CD4-positive, alpha-beta T cell treated with Interleukin-6 at 100 ng/mL for 8 hours (primary cell): ENCODE results near the gene FUT6.

Source experiments
- DNase-seq: peaks from one replicate; pipeline ENCODE4 v3.0.0-alpha.2; 2020; ENCODE audit warnings: mixed read lengths, low spot score

The FUT6 gene

DNA sequence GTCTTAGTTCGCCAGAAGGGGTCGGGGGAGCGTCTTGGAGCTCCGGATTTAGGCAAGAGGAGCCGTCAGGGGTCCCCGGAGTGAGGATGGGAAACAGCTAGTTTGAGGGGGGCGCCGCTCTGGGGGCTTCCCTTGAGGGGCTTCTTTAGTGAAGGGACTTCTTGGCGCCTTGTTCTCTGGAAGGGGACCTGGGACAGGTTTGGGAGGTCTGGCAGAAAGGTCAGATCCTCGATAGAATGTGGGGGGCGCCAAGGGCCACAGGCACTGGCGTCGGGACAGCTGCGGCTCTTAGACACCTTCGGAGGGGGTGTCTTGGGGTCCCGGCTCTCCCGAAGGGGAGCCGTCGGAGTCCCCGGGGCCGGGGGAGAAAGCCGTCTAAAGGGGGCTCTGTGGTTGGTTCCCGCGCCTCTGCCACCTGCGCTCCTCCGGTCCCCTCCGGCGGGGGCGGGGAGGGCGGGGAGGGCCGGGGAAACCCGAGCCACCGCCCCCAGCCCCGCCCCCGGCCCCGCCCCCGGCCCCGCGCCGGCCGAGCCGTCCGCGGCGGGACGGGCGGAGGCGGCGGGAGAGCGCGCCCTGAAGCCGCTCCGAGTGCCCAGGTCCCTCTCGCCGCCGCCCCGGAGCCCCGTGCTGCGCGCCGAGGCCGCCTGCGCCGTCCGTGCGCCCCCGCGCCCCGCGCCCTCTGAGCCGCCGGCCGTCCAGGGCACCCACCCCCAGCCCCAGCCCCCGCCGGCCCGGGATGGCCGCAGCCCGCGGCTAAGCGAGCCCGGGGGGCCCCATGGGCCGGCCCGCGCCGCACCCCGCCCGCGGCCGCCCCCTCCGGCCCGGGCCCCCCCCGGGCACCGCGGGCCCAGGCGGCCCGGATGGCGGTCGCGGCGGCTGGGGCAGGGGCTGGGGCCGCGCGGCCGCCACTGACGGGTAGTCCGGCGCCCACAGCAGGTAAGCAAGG lies 34.7 kb downstream of the FUT6 start, which contains the start of gene NRTN:
TSS of gene NRTN (plus strand) at position 552 of the 946 bp plus-strand sequence. CDS start 19,099 bp downstream, outside the sequence.
- DNase-seq, result peak; percentile 51

DNA sequence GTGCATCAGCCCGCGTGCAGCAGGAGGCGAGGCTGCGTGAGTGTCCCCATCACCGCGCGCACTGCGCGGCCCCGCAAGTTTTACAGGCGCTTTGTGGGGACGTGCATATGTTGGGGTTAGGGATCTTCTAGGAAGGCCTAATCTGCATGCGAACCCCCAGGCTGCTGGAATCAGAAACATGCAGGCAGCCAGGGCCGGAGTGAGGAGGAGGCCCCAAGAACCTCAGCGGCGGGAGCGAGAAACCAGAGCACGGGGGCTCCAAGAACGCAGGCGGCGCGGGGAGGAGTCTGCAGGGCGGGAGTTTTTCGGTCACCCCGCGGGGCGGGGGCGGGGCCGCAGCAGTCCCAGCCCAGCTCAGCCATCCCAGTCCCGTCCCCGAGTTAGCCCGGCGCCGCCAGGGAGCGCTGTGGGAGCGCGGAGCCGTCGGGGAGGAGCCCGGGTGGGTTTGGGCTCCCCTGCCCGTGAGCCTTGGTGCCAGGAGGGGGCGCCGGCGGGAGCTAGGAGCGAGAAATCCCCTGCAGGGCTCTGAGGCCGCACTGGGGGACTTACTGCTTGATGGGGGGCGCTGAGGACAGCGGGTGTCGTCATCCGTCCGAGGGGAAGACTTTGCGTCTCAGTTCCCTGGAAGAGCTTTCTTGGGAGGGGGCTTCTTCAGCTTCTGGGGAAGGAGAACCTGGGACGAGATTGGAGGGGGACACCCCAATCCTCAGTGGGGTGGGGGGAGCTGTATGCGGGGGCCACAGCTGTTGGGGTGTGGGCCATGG lies 35.6 kb downstream of the FUT6 start:
- DNase-seq, result peak; percentile 89

DNA sequence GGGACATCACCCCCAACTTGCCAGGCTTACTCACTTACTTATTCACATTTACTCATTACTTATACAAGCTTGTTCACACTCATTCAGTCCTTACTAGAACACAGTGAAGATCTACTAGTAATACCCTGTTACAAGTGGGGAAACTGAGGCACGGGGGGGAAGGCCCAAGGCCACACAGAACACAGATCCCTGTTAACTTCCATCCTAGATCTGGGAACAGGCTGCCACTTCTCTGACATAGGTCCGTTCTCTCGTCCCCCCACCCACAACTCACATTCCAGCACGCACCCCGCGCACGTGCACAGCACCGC lies 36.1 kb downstream of the FUT6 start:
- no peak for DNase-seq

DNA sequence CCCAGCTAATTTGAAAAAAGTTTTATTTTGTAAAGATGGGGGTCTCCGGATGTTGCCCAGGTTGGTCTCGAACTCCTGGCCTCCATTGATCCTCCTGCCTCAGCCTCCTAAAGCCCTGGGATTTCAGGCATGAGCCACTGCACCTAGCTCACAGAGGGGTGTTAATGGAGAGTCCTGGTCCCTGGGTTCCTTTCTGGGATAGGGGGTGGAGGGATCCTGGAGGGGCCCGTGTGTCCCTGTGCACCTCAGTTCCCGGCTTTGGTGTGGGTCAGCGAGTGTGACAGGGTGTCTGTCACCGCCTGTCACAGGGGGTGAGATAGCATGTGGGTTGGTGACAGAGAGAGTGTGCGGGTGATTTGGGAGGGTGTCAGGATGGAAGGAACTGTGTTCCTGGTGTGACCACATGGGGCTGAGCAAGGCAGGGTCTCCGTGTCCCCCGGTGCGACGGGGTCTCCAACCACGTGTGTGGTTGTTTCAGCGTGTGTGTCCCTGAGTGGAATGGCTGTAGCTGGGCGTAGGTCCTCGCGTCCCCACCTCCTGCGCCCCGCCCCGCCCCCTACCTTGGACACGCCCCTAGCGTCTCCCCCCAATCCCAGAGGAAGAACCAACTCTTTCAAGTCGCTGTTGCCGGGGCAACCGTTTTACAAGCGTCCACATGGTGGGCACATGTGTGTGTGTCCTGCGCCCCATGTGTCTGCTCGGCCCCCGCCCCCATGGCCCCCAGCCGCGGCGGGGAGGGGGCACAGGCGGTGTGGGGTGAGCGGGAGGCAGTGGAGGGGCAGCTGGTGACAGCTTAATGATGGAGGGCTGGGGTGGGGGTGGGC lies 37.5 kb downstream of the FUT6 start:
- no peak for DNase-seq

DNA sequence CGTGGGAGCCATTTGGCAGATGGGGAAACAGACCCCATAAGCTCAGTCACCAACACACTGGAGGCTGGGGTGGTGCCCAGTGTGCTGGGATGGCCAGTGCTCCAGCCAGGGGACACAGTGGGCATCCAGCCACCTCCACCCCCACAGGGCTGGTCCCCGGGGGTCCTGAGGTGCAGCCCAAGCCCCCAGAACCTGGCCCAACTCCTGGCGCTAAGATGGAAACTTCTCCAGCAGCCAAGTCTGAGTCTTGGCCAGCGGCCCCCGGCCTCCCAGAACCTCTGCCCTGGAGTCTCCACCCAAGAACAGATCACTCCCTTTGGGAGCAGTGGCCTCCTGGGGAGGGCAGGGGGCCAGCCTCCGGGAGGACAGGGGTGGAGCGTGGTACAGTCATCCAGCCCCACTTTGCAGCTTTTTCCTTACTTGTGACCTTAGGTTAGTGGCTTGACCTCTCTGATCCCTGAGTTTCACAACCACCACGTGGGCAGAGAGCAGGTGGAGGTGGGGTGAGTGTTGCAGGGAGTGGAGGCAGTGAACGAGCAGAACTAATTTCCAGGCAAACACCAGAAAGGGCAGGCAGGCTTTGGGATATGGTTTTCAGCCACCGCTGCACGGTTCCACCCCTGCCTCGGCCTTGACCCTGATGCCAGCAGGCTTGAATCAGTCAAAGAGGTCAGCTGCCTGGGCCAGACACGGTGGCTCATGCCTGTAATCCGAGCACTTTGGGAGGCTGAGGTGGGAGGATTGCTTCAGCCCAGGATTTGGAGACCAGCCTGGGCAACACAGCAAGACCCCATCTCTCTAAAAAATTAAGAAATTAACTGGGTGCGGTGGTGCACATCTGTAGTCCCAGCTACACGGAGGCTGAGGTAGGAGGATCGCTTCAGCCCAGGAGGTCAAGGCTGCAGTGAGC lies 38.9 kb downstream of the FUT6 start:
- no peak for DNase-seq

DNA sequence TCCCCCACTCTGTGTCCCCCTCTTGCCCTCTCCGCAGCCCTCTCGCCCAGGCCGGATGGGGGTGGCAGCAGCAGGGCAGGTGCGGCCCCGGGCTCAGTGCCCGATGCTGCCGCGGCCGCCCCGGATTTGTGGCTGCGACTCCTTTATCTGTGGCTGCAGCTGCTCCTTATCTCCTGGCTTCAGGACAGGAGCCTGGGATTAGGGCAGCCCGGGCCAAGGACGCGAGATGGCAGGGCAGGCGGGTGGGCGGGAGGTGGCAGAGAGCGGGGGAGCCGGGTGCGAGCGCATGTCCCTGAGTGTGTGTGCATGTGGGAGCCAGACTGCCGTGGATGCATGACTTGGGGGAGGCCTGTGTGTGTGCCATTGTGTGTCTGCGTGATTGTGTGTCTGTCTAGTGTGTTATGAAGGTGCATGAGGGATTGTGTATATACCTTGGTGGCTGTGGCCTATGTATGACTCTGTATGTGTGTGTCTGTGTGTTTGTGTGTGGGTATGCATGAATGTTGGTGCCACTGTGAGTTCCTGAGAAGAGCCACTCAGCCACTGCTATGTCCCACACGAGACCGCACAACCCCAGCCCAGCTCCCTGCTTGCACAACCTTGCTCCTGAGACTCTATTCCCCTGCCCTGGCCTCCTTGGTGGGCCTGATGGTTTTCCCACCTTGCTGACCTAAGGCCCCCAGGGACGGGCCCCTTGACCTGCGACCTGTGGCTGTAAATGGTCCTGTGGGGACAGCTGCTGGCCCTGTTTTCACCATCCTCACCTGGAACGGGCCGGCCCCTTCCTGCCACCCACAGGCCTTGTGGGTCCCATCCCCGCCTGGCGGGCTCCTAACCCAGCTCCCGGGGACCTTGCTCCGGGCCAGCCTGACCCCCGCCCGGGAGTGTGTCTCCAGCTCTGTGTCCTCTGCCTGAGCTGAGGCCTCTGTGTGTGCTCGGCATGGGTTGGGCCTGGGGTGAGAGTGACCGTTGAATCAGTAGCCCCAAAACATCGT lies 40.0 kb downstream of the FUT6 start:
- no peak for DNase-seq

DNA sequence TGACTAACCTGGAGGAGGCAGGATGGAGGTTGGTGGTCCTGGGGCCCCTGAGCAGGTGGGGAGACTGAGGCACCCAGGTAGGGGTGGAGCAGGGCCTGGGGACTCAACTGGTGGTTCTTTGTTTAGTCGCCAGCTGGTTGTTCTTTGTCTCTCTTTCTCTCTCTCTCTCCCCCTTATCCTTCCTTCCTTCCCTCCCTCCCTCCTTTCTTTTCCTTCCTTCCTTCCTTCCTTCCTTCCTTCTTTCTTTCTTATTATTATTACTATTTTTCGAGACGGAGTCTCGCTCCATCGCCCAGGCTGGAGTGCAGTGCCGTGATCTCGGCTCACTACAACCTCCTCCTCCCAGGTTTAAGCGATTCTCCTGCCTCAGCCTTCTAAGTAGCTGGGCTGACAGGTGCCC lies 41.3 kb downstream of the FUT6 start:
- no peak for DNase-seq

DNA sequence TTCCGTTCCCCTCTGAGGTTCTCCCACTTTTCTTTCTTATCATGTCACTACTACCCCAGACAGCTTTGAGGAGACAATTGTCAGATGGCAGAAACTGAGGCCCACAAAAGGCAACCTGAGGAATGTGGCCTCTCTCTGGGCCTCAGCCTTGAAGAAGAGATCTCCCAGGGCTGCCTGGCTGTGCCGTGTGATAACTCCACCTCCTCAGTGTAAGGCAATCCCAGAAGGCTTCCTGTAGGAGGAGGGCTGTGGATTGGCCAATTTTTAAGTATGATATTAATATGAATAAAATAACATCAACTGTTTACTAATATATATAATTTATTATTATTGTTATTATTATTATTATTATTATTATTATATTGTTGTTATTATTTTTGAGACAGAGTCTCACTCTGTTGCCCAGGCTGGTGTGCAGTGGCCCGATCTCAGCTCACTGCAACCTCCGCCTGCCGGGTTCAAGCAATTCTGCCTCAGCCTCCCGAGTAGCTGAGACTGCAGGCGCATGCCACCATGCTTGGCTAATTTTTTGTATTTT lies 44.1 kb downstream of the FUT6 start:
- no peak for DNase-seq

DNA sequence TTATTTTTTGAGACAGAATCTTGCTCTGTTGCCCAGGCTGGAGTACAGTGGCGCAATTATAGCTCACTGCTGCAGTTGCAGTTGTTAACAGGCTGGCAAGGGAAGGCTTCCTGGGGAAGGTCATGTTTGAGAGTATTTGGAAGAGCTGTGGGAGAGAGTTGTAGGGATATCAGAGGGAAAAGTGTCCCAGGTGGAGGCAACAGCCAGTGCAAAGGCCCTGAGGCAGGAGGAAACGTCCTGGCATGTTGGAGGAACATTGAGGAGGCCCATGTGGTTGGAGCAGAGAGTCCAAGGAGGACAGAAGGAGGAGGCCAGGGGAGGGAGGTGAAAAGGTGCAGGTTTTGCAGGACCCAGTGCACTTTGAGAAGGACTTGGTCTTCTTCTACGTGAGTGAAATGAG lies 46.3 kb downstream of the FUT6 start:
- no peak for DNase-seq

DNA sequence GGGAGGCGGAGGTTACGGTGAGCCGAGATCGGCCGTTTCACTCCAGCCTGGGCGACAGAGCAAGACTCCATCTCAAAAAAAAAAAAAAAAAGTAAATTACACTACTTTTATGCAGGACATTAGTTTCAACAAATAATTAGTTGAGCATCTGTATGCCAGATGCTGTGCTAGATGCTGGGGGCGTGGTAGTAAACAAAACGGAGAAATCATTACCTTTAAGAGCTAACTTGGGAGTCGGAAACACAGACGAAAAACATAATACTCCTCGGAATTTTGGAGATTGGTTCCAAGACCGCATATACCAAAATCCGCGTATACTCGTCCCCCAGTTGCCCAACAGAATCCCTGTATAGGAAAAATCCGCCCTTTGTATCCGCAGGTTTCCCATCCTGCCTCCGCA lies 47.3 kb downstream of the FUT6 start:
- no peak for DNase-seq

DNA sequence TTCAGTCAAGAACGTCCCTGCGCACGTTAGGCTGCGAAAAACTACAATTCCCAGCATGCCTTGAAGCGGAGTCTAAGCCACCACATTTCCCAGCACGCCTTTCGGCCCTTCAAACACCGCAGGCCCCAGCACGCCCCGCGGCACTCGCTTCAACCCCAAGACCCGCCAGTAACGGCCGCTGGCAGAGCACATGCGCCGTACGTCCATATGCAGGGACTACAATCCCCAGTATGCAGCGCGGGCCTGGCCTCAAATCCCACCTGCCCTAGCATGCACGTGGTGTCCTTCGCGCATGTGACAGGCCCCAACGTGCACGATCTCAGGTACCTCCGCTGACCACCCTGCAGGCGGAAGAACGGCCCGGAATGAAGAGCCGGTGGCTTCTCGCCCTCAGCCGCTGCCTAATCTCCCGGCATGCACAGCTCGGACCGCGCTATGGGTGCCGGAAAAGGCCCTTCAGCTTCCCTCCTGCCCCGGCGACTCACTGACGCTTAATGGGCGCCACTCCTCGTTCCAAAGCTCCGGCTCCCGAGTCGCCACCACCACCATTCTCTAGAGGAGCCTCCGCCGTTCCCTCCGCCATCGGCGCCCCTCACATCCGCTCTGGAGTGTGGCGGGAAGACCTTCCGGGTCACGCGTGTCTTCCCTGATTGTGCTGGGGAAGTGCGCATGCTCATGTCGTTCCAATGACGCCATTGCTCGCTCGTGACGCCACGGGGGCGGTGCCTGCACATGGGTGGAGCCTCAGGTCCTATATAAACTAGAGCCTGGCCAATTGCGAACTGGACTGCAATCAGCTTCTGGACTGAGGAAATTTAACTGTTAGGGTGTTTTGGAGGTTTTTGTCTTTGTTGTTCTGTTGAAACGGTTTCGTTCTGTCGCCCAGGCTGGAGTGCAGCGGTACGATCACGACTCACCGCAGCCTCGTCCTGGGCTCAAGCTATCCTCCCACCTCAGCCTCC lies 48.7 kb downstream of the FUT6 start, which contains the start of gene DUS3L:
TSS of gene DUS3L (minus strand) at position 605 of the 962 bp plus-strand sequence. CDS start at position 583, 22 bp downstream.
- peak; percentile 97 for DNase-seq

DNA sequence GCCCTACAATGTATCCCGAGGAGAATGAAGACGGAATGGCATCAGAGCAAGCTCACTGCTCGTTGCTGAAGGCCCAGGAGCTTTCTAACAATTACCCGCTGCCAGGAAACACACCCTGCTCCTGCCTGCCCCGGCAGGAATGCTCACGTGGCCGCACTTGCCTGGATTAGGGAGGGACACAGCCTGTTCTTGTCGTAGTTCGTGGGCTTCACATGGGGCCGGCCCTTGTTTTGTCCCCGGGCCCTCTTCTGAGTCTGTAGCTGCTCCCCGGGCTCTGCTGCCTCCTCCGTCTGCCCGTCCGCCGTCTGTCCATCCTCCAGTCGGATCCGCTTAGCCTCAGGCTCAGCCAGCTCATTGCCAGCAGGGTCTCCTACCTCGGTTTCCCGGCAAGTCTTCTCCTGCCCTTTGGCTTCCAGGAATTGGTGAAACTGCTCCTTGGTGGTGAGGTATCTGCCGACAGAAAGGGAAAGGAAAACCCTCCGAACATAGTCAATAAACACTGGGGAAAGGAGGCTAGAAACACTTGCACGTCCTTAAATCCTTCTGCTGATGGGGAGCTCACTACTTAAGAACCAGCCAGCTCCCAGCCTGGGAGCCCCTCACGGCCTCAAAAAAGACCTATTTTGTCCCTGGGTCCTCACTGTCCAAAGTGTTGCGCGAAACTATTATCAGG lies 49.5 kb downstream of the FUT6 start:
- no peak for DNase-seq

DNA sequence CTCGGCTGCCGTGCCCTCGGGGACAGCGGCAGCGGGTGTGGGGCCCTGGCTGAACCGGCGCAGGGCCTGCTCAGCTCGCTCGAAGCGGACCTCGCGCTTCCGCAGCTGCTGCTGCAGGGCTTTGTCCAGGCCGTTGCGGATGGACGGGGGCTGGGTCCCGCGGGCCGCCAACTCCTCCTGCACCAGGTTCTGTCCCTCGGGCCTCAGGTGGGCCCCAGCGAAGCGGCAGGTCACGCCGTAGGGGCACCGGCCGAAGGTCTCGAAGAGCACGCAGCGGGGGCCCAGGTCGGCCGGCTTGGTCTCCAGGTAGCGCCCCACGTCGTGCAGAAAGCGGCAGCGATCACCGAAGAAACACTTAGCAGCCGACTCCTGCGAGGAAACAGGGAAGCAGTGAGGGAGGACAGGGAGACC lies 50.1 kb downstream of the FUT6 start:
- no peak for DNase-seq

DNA sequence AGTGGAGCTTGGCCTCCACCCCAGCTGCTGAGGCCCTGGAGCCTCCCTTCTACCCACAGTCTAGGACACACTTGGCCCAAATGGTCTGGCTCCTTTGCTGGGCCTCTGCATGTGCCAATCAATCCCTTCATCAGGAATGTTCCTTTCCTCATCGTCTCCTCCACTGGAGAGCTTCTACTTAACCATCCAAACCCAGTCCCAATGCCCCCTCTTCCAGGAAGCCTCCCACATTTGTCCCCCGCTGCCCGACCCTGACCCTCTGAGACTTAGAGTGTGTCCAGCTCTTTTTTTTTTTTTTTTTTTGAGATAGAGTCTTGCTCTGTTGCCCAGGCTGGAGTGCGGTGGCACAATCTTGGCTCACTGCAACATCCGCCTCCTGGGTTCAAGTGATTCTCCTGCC lies 51.1 kb downstream of the FUT6 start:
- DNase-seq, result no peak

DNA sequence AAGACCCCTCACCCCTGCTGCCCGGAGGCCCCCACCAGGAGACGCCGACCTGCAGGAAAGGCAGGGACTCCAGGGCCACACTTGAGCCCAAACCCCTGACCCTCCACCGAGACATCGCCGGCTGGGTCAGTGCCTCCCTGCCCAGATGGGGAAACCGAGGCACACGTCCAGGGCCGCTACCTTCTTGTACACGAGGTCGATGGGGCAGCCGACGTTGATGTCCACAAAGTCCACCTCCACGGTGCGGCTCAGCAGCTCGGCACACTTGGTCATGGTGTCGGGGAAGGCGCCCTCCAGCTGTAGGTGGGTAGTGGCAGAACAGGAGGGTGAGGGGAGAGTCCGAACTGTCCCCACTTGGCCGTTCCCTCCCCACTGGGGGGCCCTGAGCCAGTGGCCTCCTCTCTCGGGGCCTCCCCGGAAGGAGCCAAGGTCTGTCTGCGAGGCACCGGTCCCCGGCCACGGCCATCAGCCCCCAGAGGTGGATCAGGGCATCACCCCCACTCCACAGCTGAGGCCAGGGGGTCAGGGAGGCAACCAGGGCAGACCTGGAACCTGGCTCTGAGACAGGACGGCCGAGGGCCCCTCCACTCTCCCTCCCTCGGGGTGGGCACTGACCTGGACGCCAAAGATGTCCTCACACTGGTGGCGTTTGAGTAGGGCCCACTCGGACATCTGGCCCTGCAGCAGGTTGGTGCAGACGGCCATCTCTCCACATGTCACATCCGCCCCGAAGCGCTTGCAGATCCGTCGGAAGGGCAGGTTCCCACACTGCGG lies 51.9 kb downstream of the FUT6 start:
- DNase-seq, result no peak

DNA sequence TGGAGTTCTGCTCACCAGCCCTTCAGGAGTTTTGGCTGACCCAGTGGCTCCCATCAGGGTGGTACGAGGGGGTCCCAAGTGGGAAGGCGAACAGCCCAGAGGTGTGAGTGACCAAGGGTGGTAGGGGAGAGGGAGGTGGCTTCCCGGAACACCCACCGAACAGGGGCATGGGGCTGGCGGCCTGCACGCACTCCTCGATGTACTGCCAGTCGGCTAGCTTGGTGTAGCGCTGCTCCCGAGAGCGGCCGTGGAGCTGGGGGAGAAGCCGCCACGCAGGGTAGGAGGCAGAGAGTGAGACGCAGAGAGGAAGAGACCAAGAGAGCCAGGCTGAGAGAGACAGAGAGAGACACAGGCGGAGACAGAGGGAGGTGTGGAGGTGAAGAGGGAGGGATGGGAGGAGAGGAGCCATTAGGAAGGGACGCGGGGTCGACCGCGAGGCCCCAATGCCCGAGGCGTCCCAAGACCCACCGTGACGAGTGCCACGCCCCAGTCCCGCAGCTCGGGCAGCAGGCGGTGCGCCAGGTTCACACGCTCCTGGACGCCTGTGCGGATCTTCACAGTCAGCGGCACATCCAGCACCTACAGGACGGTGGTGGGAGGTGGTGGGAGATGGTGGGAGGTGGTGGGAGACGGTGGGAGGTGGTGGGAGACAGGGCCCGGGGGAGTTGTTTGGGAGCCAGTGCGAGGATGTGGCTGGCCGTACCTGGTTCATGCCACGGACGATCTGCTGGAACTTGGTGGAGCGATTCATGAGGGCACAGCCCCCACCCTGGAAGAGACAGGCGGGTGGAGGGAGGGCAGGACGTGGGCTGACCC lies 52.7 kb downstream of the FUT6 start:
- DNase-seq, result no peak
